ENCODE data around the gene TUBG1. TPM values are rescaled to one million over a fixed set of nuclear protein-coding genes. Genes with fewer than 3 reads are reported as not detected.

Gene TUBG1
- total RNA-seq, 2 experiments from 2014 or later = 113 to 114 TPM

DNA sequence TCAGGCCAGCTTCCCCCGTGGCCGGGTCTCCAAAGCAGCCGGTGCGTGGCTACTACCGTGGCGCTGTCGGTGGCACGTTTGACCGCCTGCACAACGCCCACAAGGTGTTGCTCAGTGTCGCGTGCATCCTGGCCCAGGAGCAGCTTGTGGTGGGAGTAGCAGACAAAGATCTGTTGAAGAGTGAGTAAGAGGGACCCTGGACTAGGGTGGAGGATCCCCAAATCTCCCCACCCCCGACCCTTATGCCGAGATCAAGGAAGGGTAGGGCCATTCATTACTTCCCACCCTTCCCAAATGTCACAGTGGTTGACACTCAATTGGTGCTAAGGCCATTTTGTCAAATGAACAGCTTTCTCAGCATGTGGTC is 46.4 kb upstream of the TUBG1 start:
- TF ChIP-seq, protein P1, sequence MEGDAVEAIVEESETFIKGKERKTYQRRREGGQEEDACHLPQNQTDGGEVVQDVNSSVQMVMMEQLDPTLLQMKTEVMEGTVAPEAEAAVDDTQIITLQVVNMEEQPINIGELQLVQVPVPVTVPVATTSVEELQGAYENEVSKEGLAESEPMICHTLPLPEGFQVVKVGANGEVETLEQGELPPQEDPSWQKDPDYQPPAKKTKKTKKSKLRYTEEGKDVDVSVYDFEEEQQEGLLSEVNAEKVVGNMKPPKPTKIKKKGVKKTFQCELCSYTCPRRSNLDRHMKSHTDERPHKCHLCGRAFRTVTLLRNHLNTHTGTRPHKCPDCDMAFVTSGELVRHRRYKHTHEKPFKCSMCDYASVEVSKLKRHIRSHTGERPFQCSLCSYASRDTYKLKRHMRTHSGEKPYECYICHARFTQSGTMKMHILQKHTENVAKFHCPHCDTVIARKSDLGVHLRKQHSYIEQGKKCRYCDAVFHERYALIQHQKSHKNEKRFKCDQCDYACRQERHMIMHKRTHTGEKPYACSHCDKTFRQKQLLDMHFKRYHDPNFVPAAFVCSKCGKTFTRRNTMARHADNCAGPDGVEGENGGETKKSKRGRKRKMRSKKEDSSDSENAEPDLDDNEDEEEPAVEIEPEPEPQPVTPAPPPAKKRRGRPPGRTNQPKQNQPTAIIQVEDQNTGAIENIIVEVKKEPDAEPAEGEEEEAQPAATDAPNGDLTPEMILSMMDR (conservative IDR thresholded peaks at IDR 0.05; ENCODE audit: low read length) = no peak; the same call in 1 of the 2 replicates
- TF ChIP-seq EZH2phosphoT487 (IDR thresholded peaks at IDR 0.05; ENCODE audit: borderline replicate concordance, low read depth, low read length) = no peak
- peak overlapping the region; percentile 82 for H3K4me3 ChIP-seq (ENCODE audit: low read depth, low read length, poor library complexity, severe bottlenecking)
- H3K79me2 ChIP-seq (ENCODE audit: insufficient read depth, low read depth, low read length) = peaks cover 35% of the 10 kb centered on the region
- POLR2A ChIA-PET = interaction anchor here (1.2 kb wide), 1 partner anchor 15 kb away, joined by 3 read pairs; the partner anchor contains the start of gene PSMC3IP
- peaks cover 39% of the 10 kb centered on the region for H3K4me1 ChIP-seq (ENCODE audit: insufficient read depth, low read length, poor library complexity, severe bottlenecking)
- no peaks in the 10 kb centered on the region for H3K9me2 ChIP-seq (ENCODE audit: insufficient read depth, low read length)
- DNase-seq (ENCODE audit: low spot score) = peak; percentile 55
- intact Hi-C loops (cut with micrococcal nuclease; ENCODE audit: unreplicated experiment) = no loop called here
- H3K4me2 ChIP-seq (ENCODE audit: low read length) = peak overlapping the region; percentile 73
- no peaks in the 10 kb centered on the region for H3K9me3 ChIP-seq (ENCODE audit: low read length)
- no peak overlapping the region for H2AFZ ChIP-seq (ENCODE audit: low read length)
- CTCF ChIA-PET (ENCODE audit: unreplicated experiment) = interaction anchor here (0.6 kb wide), 1 partner anchor 16 kb away, joined by 3 read pairs; no protein-coding TSS in a partner anchor
- peak overlapping the region; percentile 55 for H3K27ac ChIP-seq (ENCODE audit: low read depth, low read length, poor library complexity, severe bottlenecking)
- no TSS peak for BruUV-seq (replicated peaks)
- H3K36me3 ChIP-seq (ENCODE audit: insufficient read depth, low read length) = peaks cover 44% of the 10 kb centered on the region
- no peaks in the 10 kb centered on the region for H4K20me1 ChIP-seq (ENCODE audit: insufficient read depth, low read length)

- TF ChIP-seq EZH2phosphoT487 (IDR thresholded peaks at IDR 0.05; ENCODE audit: borderline replicate concordance, low read depth, low read length) = no peak
- TF ChIP-seq, protein P1 (conservative IDR thresholded peaks at IDR 0.05; ENCODE audit: low read length) = no peak
- Histone ChIP-seq H2AFZ (ENCODE audit: low read length) (no peak overlapping the region), H3K4me1 (ENCODE audit: insufficient read depth, low read length, poor library complexity, severe bottlenecking) (peaks cover 43% of the 10 kb centered on the region), H3K36me3 (ENCODE audit: insufficient read depth, low read length) (peaks cover 48% of the 10 kb centered on the region), H4K20me1 (ENCODE audit: insufficient read depth, low read length) (no peaks in the 10 kb centered on the region), H3K4me2 (ENCODE audit: low read length) (peak overlapping the region; percentile 73), H3K27ac (ENCODE audit: low read depth, low read length, poor library complexity, severe bottlenecking) (peak overlapping the region; percentile 55), H3K9me2 (ENCODE audit: insufficient read depth, low read length) (no peaks in the 10 kb centered on the region), H3K4me3 (ENCODE audit: low read depth, low read length, poor library complexity, severe bottlenecking) (peak overlapping the region; percentile 82), H3K9me3 (ENCODE audit: low read length) (no peaks in the 10 kb centered on the region), H3K79me2 (ENCODE audit: insufficient read depth, low read depth, low read length) (peaks cover 39% of the 10 kb centered on the region)
- no TSS peak for BruUV-seq (replicated peaks)
- CTCF ChIA-PET (ENCODE audit: unreplicated experiment) = no interaction called here
- POLR2A ChIA-PET = interaction anchor here (1.2 kb wide), 1 partner anchor 14 kb away, joined by 3 read pairs; the partner anchor contains the start of gene PSMC3IP
- intact Hi-C loops (cut with micrococcal nuclease; ENCODE audit: unreplicated experiment) = no loop called here
- no peak for DNase-seq (ENCODE audit: low spot score)
Observed at GRCh38 chr17:42563543-42563942, 45.9 kb upstream of the TUBG1 start.

- Histone ChIP-seq H3K4me1 (ENCODE audit: insufficient read depth, low read length, poor library complexity, severe bottlenecking) (peaks cover 43% of the 10 kb centered on the region), H3K4me2 (ENCODE audit: low read length) (peak overlapping the region; percentile 73), H3K4me3 (ENCODE audit: low read depth, low read length, poor library complexity, severe bottlenecking) (peak overlapping the region; percentile 82), H2AFZ (ENCODE audit: low read length) (no peak overlapping the region), H3K36me3 (ENCODE audit: insufficient read depth, low read length) (peaks cover 52% of the 10 kb centered on the region), H3K9me3 (ENCODE audit: low read length) (no peaks in the 10 kb centered on the region), H4K20me1 (ENCODE audit: insufficient read depth, low read length) (no peaks in the 10 kb centered on the region), H3K79me2 (ENCODE audit: insufficient read depth, low read depth, low read length) (peaks cover 40% of the 10 kb centered on the region), H3K9me2 (ENCODE audit: insufficient read depth, low read length) (no peaks in the 10 kb centered on the region), H3K27ac (ENCODE audit: low read depth, low read length, poor library complexity, severe bottlenecking) (no peak overlapping the region)
- no peak for DNase-seq (ENCODE audit: low spot score)
- BruUV-seq (replicated peaks) = no TSS peak
- TF ChIP-seq EZH2phosphoT487 (IDR thresholded peaks at IDR 0.05; ENCODE audit: borderline replicate concordance, low read depth, low read length) = no peak
- TF ChIP-seq, protein P1 (conservative IDR thresholded peaks at IDR 0.05; ENCODE audit: low read length) = no peak
- ChIA-PET CTCF (ENCODE audit: unreplicated experiment) (no interaction called here), POLR2A (interaction anchor here (0.6 to 1.4 kb wide), 3 partner anchors 12 to 191 kb away, joined by 3 to 5 read pairs (median 4); partner anchors contain the start of gene PSMC3IP)
- intact Hi-C loops (cut with micrococcal nuclease; ENCODE audit: unreplicated experiment) = no loop called here
Observed at GRCh38 chr17:42563950-42564349, 45.5 kb upstream of the TUBG1 start.
